NB4 (cell line): ENCODE results near the gene POP4.

ENCODE experiments used
- CTCF ChIP-seq: IDR thresholded peaks from one replicate; pipeline ENCODE4 v1.5.1; 2012; ENCODE audit warnings: low read depth, low read length
- MAX ChIP-seq: IDR thresholded peaks from 2 replicates; pipeline ENCODE4 v1.6.1; 2011; ENCODE audit warnings: low read depth, low read length
- MYC ChIP-seq: IDR thresholded peaks from 2 replicates; pipeline ENCODE4 v1.6.1; 2011; ENCODE audit warnings: low read depth, low read length
- POLR2A ChIP-seq: IDR thresholded peaks from 2 replicates; pipeline ENCODE4 v1.6.1; 2011; ENCODE audit warnings: mild to moderate bottlenecking; ENCODE audit not compliant: insufficient read length; ENCODE audit errors: extremely low read depth

- TF ChIP-seq CTCF (no peak), POLR2A (no peak), MAX (no peak), MYC (no peak)
These were observed 22.7 kb upstream of the POP4 start for GRCh38 chr19:29583196-29583999.
